Thoracic aorta (tissue), 2 donors: Measurements from ENCODE around the gene ETS2. TPM values are rescaled to one million over a fixed set of nuclear protein-coding genes. Genes with fewer than 3 reads are reported as not detected.

ENCODE experiments used
- ATAC-seq: fragments of 150-250 bp; one replicate; pipeline ENCODE4 v1.8.0; 2017; ENCODE audit warnings: low read depth; ENCODE audit not compliant: insufficient number of reproducible peaks, low FRiP score
- DNase-seq: peaks from one replicate; pipeline ENCODE4 v3.0.0-alpha.2; 2020; ENCODE audit warnings: low spot score
- H3K27ac ChIP-seq, 2 donors: fragments of 200-600 bp; sonication (generic); 1 replicate in 1 of 2; 2 replicates in 1 of 2; pipeline ENCODE4 v1.5.1; 2016; ENCODE audit warnings: mild to moderate bottlenecking in 2 of 2, moderate library complexity in 2 of 2
- H3K27me3 ChIP-seq: fragments of 200-600 bp; sonication (generic); replicated peaks from 2 replicates; pipeline ENCODE4 v1.6.0; 2016; ENCODE audit warnings: mild to moderate bottlenecking; ENCODE audit not compliant: insufficient read depth
- H3K36me3 ChIP-seq: fragments of 200-600 bp; sonication (generic); one replicate; pipeline ENCODE4 v1.5.1; 2016
- H3K4me1 ChIP-seq, 2 donors: fragments of 200-600 bp; sonication (generic); 1 replicate in 1 of 2; 2 replicates in 1 of 2; pipeline versions ENCODE4 v1.5.1 to v1.6.0; 2016; ENCODE audit warnings: low read depth in 2 of 2, mild to moderate bottlenecking in 1 of 2; ENCODE audit not compliant: control insufficient read depth in 1 of 2
- H3K4me3 ChIP-seq: fragments of 200-600 bp; sonication (generic); 2 replicates; pipeline ENCODE4 v1.5.1; 2016; ENCODE audit warnings: mild to moderate bottlenecking
- H3K9me3 ChIP-seq: fragments of 200-600 bp; sonication (generic); 2 replicates; pipeline ENCODE4 v1.5.1; 2016
- CTCF ChIP-seq: fragments of 200-600 bp; sonication (generic); IDR thresholded peaks from one replicate; pipeline ENCODE4 v1.5.1; 2019; ENCODE audit warnings: antibody characterized with exemption
- total RNA-seq, 2 donors: library from RNA; depleted of rRNA; stranded (reverse); fragments of >200 nt; gene quantifications; one replicate each; pipeline versions ENCODE4 v1.1.0 to v1.2.3, GENCODE V29; 2016

Gene ETS2
- total RNA-seq, 2 donors from 2014 or later, result 120 to 226 TPM

- H3K36me3 ChIP-seq, result no peaks in the 10 kb centered on the region
- H3K27ac ChIP-seq, result no peak overlapping the region
- DNase-seq, result no peak
- H3K9me3 ChIP-seq, result no peaks in the 10 kb centered on the region
- peaks cover 4 to 15% of the 10 kb centered on the region in 2 donors for H3K4me1 ChIP-seq
- H3K4me3 ChIP-seq, result no peak overlapping the region
- H3K27me3 ChIP-seq, result no peaks in the 10 kb centered on the region
- no peak for TF ChIP-seq CTCF
- no peak for ATAC-seq
These were observed 27.4 kb downstream of the ETS2 start for GRCh38 chr21:38833117-38833516.

GRCh38 chr21:38834725-38835124 is 29.0 kb downstream of the ETS2 start:
- Histone ChIP-seq H3K27ac (no peak overlapping the region), H3K27me3 (no peaks in the 10 kb centered on the region), H3K4me1 (peaks cover 4 to 17% of the 10 kb centered on the region in 2 donors), H3K4me3 (no peak overlapping the region), H3K9me3 (no peaks in the 10 kb centered on the region), H3K36me3 (no peaks in the 10 kb centered on the region)
- DNase-seq (no peak), ATAC-seq (no peak)
- TF ChIP-seq CTCF, result no peak

GRCh38 chr21:38837806-38838461 is 32.2 kb downstream of the ETS2 start:
- Histone ChIP-seq H3K36me3 (no peaks in the 10 kb centered on the region), H3K27me3 (no peaks in the 10 kb centered on the region), H3K9me3 (no peaks in the 10 kb centered on the region), H3K4me1 (peaks cover 0 to 4% of the 10 kb centered on the region in 2 donors), H3K27ac (no peak overlapping the region), H3K4me3 (no peak overlapping the region)
- ATAC-seq, result no peak
- TF ChIP-seq CTCF, result no peak
- DNase-seq, result no peak

GRCh38 chr21:38838598-38839327 is 33.0 kb downstream of the ETS2 start:
- Histone ChIP-seq H3K4me1 (peaks cover 0 to 9% of the 10 kb centered on the region in 2 donors), H3K27me3 (no peaks in the 10 kb centered on the region), H3K27ac (no peak overlapping the region), H3K4me3 (no peak overlapping the region), H3K36me3 (no peaks in the 10 kb centered on the region), H3K9me3 (no peaks in the 10 kb centered on the region)
- DNase-seq (no peak), ATAC-seq (no peak)
- TF ChIP-seq CTCF, result no peak

DNA sequence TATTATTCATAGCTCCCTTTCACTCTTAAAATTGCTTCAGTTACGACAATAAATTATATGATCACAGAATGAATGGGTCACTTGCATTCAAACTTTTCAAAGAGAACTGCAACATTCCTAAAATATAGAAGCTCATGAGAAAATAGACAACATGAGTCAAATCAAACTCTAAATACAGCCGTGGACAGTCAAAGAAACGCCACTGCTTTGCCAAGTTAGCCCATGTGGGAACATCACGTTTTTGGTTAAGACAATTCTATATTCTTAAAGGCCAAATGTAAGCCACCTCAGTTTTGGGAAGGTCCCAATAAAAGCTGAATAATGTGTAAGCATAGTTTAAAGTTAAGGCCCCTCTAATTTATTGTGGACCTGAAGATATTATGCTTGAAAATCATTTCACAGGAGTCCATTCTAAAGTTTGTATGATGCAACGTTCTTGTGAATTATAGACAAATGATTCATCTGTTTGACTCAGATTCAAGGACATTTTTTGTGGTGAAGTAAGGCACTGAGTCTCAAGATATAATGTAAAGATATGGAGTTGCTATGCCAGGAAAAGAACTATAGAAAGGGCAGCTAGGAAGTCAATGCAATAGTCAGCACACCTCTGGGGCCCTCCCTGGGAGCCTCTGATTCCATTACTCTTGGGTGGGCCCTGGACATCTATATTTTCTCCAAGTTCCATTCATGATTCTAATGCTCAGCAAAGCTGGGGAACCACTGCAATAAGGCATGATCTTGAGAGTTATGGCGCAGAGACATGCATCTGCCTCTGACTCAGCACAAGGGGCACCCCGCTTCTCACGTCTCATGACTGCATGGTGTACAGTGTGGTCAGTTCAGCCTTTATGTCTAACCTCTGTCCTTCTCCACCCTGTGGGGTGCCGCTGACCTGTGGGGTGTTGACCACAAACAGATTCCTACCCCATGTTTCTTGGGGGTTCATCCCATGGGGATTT is 33.9 kb downstream of the ETS2 start:
- H3K4me3 ChIP-seq, result no peak overlapping the region
- TF ChIP-seq CTCF, result no peak
- DNase-seq (no peak), ATAC-seq (no peak)
- H3K27me3 ChIP-seq, result no peaks in the 10 kb centered on the region
- H3K9me3 ChIP-seq, result no peaks in the 10 kb centered on the region
- H3K27ac ChIP-seq, result no peak overlapping the region
- peaks cover 0 to 15% of the 10 kb centered on the region in 2 donors for H3K4me1 ChIP-seq
- no peaks in the 10 kb centered on the region for H3K36me3 ChIP-seq
